Measurements from ENCODE around the gene MYL7.

DNA sequence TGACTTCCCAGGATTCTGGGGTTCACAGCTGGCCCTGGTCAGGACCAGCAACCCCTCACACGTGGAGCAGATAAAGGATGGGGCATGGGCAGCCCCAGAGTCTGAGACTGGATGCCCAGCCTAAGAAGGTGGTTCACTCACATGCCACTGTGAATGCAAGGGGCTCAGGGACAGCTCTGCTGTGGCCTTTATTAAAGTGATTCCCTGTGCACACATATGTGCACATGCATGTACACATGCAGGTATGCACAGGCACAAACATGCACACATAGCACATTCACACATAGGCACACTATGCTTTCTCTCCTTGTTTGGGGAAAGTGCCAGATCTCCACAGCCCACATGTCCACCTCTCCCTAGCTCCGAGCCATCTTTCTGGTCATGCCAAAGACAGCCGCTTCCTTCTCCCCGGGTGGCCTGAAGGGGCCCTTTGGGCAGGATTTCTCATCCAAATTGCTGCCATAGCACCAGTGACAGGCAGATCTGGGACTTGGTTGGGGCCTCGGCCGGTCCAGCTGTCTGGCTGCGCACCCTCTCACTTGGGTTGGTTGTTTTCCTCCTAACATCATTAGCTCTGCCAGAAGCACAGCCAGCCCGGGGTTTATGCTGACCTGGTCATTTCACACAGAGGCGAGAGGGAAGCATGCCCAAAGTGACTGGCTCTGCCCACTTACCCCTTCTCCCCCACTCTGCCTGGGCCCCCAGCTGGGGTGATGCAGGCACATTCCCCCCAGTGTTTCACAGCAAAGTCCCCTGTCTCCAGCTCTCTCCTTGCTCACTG is 46.7 kb upstream of the MYL7 start:
- TF ChIP-seq CTCF (IDR thresholded peaks at IDR 0.05) (no peak), POLR2A (IDR thresholded peaks at IDR 0.05) (no peak), EP300 (IDR thresholded peaks at IDR 0.05; ENCODE audit: low read depth) (no peak)
